GM23248 (cell line): ENCODE measurements around the gene PARD3B.

ENCODE experiments used
- EZH2 ChIP-seq: fragments of 200-600 bp; sonication (generic); IDR thresholded peaks from 2 replicates; pipeline ENCODE4 v1.6.1; 2018; ENCODE audit warnings: antibody characterized with exemption, mild to moderate bottlenecking; ENCODE audit not compliant: insufficient read depth, poor library complexity, severe bottlenecking
- EZH2phosphoT487 ChIP-seq: fragments of 200-600 bp; sonication (generic); IDR thresholded peaks from 2 replicates; pipeline ENCODE4 v1.6.1; 2018; ENCODE audit warnings: antibody characterized with exemption, moderate library complexity, mild to moderate bottlenecking, low read depth; ENCODE audit not compliant: insufficient read depth

- no peak for TF ChIP-seq EZH2
- TF ChIP-seq EZH2phosphoT487: no peak
Measured at GRCh38 chr2:205188239-205189138, 643.2 kb downstream of the PARD3B start.
